ENCODE results near the gene ITIH5.

Gene ITIH5

DNA sequence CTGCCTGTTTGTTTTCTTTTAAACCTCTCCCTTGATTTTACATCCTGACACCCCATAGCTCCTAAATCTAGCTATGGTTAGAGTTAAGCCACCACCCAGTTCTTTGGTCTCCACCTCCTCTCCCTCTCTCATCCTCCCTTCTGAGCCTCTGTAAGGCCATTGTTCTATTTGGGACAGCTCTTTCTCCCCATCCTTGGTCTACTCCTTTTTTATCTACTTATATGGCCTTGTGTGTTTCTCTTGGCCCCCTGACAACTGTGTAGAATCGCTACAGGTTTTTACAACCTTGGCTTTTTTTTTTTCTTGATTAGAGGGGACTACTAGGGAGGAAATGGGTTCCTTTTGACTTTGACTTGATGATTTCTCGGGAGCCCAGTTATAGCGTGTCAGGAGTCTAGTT is 3.4 kb upstream of the ITIH5 start:
- peak overlapping the region in 1 of 3 experiments; percentile 5 for H3K4me3 Mint-ChIP-seq
- no peak overlapping the region for H3K27ac Mint-ChIP-seq

DNA sequence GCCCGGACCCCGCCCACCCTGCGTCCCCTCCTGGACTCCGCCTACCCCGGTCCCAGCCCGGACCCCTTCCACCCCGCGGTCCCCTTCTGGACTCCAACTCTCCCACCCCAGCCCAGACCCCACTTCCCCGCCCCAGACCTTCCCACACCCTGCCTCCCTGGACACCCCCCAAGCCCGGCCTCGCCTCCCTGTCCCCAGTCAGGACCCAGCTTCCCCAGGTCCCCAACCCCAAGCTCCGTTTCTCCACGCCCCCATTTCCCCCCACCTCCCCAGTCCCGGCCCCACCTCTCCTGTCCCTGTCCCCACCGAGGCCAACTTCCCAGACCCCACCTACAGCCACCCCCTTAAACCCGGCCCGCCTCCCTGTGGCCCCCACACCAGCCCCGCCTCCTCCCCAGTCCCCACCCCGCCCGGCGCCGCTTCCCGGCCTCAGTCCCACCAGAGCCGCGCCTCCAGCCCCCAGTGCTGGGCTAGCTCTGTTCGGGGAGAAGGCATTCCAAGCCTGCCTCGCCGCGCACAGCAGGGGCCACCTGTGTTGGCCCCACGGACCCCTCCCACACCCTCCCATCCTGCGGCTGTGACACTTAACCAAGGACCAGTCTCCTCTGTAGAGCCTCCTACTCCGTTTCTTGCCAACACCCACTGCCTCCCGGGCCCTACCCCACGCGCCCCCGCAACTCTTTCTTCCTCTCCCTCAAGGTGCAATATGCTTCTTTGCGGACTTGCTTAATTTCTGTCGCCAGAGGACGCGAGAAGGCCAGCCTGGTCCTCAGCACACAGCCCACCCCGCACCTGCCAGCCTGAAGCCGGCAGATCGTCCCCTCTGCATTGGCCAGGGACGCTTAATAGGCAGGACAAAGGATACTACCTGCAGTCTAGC is 736 bp upstream of the ITIH5 start:
- Mint-ChIP-seq H3K4me3 (peak overlapping the region; percentile 81 to 86 (median 85)), H3K36me3 (ENCODE audit: low read depth) (no peaks in the 10 kb centered on the region), H3K27me3 (ENCODE audit: low read depth) (peaks cover 68% of the 10 kb centered on the region), H3K9me3 (no peaks in the 10 kb centered on the region), H3K27ac (peak overlapping the region in 1 of 3 experiments; percentile 3), H3K4me1 (peaks cover 14% of the 10 kb centered on the region)
- TF ChIP-seq, protein P1, sequence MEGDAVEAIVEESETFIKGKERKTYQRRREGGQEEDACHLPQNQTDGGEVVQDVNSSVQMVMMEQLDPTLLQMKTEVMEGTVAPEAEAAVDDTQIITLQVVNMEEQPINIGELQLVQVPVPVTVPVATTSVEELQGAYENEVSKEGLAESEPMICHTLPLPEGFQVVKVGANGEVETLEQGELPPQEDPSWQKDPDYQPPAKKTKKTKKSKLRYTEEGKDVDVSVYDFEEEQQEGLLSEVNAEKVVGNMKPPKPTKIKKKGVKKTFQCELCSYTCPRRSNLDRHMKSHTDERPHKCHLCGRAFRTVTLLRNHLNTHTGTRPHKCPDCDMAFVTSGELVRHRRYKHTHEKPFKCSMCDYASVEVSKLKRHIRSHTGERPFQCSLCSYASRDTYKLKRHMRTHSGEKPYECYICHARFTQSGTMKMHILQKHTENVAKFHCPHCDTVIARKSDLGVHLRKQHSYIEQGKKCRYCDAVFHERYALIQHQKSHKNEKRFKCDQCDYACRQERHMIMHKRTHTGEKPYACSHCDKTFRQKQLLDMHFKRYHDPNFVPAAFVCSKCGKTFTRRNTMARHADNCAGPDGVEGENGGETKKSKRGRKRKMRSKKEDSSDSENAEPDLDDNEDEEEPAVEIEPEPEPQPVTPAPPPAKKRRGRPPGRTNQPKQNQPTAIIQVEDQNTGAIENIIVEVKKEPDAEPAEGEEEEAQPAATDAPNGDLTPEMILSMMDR (IDR thresholded peaks at IDR 0.05; ENCODE audit: unreplicated experiment in 3 of 3) = no peak

More for the DNA sequence above, 3.4 kb upstream of the ITIH5 start:
- TF ChIP-seq, protein P1 (IDR thresholded peaks at IDR 0.05; ENCODE audit: unreplicated experiment in 3 of 3) = no peak
- H3K27me3 Mint-ChIP-seq (ENCODE audit: low read depth) = peaks cover 69% of the 10 kb centered on the region
- no peaks in the 10 kb centered on the region for H3K9me3 Mint-ChIP-seq
- H3K4me1 Mint-ChIP-seq = peaks cover 13% of the 10 kb centered on the region
- no peaks in the 10 kb centered on the region for H3K36me3 Mint-ChIP-seq (ENCODE audit: low read depth)

- Mint-ChIP-seq H3K4me1 (peaks cover 14% of the 10 kb centered on the region), H3K36me3 (ENCODE audit: low read depth) (no peaks in the 10 kb centered on the region), H3K9me3 (no peaks in the 10 kb centered on the region), H3K27ac (peak overlapping the region in 1 of 3 experiments; percentile 39), H3K27me3 (ENCODE audit: low read depth) (peaks cover 73% of the 10 kb centered on the region), H3K4me3 (peak overlapping the region; percentile 83 to 89 (median 87))
- TF ChIP-seq, protein P1 (IDR thresholded peaks at IDR 0.05; ENCODE audit: unreplicated experiment in 3 of 3) = no peak
Measured at GRCh38 chr10:7665767-7666166, 999 bp downstream of the ITIH5 start.

- H3K4me3 Mint-ChIP-seq = no peak overlapping the region
- no peaks in the 10 kb centered on the region for H3K9me3 Mint-ChIP-seq
- H3K4me1 Mint-ChIP-seq = peaks cover 14% of the 10 kb centered on the region
- H3K27ac Mint-ChIP-seq = no peak overlapping the region
- no peaks in the 10 kb centered on the region for H3K36me3 Mint-ChIP-seq (ENCODE audit: low read depth)
- peaks cover 75% of the 10 kb centered on the region for H3K27me3 Mint-ChIP-seq (ENCODE audit: low read depth)
- TF ChIP-seq, protein P1 (IDR thresholded peaks at IDR 0.05; ENCODE audit: unreplicated experiment in 3 of 3) = no peak
Measured at GRCh38 chr10:7664707-7665106, 2.1 kb downstream of the ITIH5 start.

DNA sequence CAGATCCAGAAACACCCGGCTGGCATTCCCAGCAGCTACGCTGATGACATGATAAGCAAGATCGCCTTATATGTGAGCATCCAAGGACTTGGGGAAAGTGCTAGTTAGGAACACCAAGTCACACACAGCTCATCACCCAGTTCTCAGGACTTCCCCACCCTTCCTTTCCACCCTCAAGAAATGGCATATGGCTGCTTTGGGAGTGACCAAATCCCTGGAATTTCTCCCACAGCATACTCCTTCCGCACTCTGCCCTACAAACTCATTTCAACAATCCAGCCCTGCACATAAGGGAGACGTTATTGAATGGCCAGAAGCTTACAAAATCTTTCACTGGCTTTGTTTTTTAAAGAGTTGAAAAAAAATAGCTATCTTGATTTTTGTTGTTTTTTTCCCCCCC is 4.2 kb downstream of the ITIH5 start:
- Mint-ChIP-seq H3K9me3 (no peaks in the 10 kb centered on the region), H3K4me1 (peaks cover 14% of the 10 kb centered on the region), H3K36me3 (ENCODE audit: low read depth) (no peaks in the 10 kb centered on the region), H3K27me3 (ENCODE audit: low read depth) (peaks cover 60% of the 10 kb centered on the region), H3K4me3 (peak overlapping the region in 1 of 3 experiments; percentile 25), H3K27ac (peak overlapping the region in 2 of 3 experiments; percentile 8 to 61)
- TF ChIP-seq, protein P1 (IDR thresholded peaks at IDR 0.05; ENCODE audit: unreplicated experiment in 3 of 3) = no peak
